Measurements from ENCODE around the gene FAM216A. TPM values are rescaled to one million over a fixed set of nuclear protein-coding genes. Genes with fewer than 3 reads are reported as not detected.

The FAM216A gene
- total RNA-seq, 4 donors from 2014 or later = 2.6 to 10.1 (median 5.5) TPM

DNA sequence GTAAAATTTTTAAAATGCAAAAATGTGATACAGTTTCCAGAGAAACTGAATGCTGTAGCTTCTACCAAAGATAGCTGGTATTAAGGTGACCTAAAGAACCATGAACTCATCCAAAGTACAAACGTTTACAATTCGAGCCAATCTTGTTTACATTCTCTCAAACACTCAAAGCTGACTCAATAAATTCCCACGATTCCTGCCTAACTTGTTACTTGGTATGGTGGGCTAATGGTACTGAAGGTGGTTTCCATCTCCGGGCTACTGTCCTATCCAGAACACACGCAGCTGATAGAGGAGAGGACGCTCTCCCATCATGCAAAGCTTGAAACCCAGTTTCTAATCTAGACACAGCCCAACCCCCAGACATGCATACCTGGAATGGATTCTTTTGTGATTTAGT is 65.0 kb downstream of the FAM216A start:
- peaks cover 0 to 6% of the 10 kb centered on the region in 2 donors for H3K4me1 ChIP-seq
- intact Hi-C loops (cut with DNase I) = no loop called here
- H3K9me3 ChIP-seq = no peaks in the 10 kb centered on the region
- H3K4me3 ChIP-seq (replicated peaks in 1 of 3) = no peak overlapping the region
- H3K27ac ChIP-seq = no peak overlapping the region
- WGBS, 2 donors = 60 to 62% methylated on average over 6 of the region's 6 CpGs
- H3K27me3 ChIP-seq = no peaks in the 10 kb centered on the region
- no peak for DNase-seq
- peaks cover 12 to 28% of the 10 kb centered on the region in 2 donors for H3K36me3 ChIP-seq
- TF ChIP-seq, protein P1, sequence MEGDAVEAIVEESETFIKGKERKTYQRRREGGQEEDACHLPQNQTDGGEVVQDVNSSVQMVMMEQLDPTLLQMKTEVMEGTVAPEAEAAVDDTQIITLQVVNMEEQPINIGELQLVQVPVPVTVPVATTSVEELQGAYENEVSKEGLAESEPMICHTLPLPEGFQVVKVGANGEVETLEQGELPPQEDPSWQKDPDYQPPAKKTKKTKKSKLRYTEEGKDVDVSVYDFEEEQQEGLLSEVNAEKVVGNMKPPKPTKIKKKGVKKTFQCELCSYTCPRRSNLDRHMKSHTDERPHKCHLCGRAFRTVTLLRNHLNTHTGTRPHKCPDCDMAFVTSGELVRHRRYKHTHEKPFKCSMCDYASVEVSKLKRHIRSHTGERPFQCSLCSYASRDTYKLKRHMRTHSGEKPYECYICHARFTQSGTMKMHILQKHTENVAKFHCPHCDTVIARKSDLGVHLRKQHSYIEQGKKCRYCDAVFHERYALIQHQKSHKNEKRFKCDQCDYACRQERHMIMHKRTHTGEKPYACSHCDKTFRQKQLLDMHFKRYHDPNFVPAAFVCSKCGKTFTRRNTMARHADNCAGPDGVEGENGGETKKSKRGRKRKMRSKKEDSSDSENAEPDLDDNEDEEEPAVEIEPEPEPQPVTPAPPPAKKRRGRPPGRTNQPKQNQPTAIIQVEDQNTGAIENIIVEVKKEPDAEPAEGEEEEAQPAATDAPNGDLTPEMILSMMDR (IDR thresholded peaks at IDR 0.05) = no peak
- TF ChIP-seq POLR2A (IDR thresholded peaks at IDR 0.05) = no peak

DNA sequence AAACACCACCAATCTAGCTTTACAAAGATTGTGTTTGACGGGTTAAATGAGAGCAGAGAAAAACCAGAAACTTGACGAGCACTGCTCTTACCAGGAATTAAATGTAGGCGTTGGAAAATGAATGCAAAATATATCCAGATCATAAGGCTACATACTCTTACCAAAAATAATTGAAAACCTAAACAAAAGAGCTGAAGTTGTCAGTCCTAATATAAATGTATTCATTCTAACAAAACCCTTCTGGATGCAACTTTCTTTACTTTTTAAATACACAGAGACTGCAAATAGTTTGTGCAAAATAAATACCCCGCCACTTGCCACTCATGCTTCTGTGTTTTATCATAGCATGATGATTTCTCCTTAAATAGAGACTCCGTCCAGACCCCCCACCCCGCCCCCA is 66.2 kb downstream of the FAM216A start:
- H3K9me3 ChIP-seq = no peaks in the 10 kb centered on the region
- H3K4me3 ChIP-seq (replicated peaks in 1 of 3) = no peak overlapping the region
- intact Hi-C loops (cut with DNase I) = no loop called here
- peaks cover 0 to 6% of the 10 kb centered on the region in 2 donors for H3K4me1 ChIP-seq
- TF ChIP-seq, protein P1 (IDR thresholded peaks at IDR 0.05) = no peak
- TF ChIP-seq POLR2A (IDR thresholded peaks at IDR 0.05) = no peak
- DNase-seq = no peak
- H3K27ac ChIP-seq = no peak overlapping the region
- peaks cover 21 to 31% of the 10 kb centered on the region in 2 donors for H3K36me3 ChIP-seq
- H3K27me3 ChIP-seq = no peaks in the 10 kb centered on the region
- 92 to 96% methylated on average over 6 of the region's 6 CpGs for WGBS, 2 donors

DNA sequence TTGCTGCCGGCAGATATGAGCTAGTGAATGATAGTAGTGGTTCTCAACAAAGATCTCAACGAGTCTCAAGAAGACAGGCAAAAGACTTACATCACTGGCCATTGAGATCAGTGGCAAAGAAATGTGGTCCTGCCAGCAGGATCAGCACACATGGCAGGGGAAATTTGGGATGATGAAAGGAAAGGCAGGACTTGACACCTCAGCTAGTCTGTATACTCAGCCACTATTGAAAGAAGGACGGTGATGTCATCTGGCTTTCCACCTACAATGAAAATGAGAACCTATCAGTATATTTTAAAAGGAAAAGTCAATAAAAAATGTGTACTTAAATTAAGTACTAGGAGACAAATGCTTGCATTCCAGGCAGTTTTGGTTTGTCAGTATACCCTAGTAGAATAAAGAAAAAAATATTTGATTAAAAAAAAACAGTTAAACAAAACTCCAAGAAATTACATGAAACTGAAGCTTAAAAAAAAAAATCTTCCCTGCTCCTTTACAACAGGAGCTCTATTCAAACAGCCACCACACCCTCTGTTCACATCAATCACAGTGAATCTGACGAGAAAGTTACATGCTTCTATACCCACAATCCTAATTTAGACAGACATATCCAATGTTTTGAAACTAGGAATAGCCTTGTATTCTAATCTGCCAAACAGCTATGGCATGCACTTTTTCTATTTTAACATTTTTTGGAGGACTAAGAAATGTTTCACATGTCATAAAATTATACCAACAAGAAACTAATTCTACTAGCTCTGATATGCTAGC is 68.4 kb downstream of the FAM216A start:
- Histone ChIP-seq H3K27ac (no peak overlapping the region), H3K4me3 (replicated peaks in 1 of 3) (no peak overlapping the region), H3K36me3 (peaks cover 21 to 31% of the 10 kb centered on the region in 2 donors), H3K27me3 (no peaks in the 10 kb centered on the region), H3K9me3 (no peaks in the 10 kb centered on the region), H3K4me1 (no peaks in the 10 kb centered on the region)
- no peak for DNase-seq
- 88 to 92% methylated on average over 4 of the region's 4 CpGs for WGBS, 2 donors
- no peak for TF ChIP-seq POLR2A (IDR thresholded peaks at IDR 0.05)
- TF ChIP-seq, protein P1 (IDR thresholded peaks at IDR 0.05) = no peak
- intact Hi-C loops (cut with DNase I) = no loop called here

DNA sequence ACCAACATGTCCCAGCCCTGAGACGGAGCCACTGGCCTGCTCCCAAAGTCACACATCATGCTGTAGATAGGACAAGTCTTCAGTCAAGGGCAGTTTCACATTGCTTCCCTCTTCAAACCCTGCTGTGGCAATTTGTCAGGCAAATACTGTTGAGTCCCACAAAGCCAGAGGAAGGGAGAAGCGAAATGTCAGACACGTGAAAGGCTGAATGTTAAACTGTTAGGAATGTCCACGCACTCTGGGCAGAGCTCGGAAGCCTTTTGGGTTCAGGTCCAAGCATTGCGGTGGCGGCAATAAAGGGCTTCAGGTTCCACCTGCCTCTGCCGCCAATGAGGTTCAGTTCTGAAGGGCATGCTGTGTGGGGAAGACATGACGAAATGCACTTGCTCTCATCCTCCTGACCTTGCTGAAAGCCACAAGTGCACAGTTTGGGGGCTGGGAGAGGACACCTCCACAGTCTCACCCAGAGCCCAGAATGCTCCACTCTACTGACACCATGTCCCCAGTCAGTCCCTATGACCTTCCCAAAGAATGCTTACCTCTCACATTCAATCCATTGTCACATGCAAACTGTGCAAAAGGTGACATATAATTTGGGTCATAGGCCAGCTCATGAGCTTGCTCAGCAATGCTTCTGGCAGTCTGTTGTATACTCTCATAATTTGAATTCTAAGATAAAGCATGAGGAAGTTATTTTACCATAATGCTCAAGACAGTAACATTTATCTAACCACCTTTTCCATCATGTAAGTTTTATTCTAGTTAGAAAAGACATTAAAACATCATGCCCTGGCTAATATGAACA is 69.2 kb downstream of the FAM216A start:
- TF ChIP-seq POLR2A (IDR thresholded peaks at IDR 0.05) = no peak
- TF ChIP-seq, protein P1 (IDR thresholded peaks at IDR 0.05) = no peak
- peaks cover 21 to 31% of the 10 kb centered on the region in 2 donors for H3K36me3 ChIP-seq
- no peak overlapping the region for H3K27ac ChIP-seq
- no peak overlapping the region for H3K4me3 ChIP-seq (replicated peaks in 1 of 3)
- H3K9me3 ChIP-seq = no peaks in the 10 kb centered on the region
- H3K4me1 ChIP-seq = peaks cover 3% of the 10 kb centered on the region in 2 donors
- 72 to 92% methylated on average over 9 of the region's 9 CpGs for WGBS, 2 donors
- DNase-seq = no peak
- intact Hi-C loops (cut with DNase I) = no loop called here
- no peaks in the 10 kb centered on the region for H3K27me3 ChIP-seq

All from thyroid gland (tissue), 4 donors.